Measurements from ENCODE around the gene CD8B2.
A peak's percentile ranks its signal among the peaks of the same experiment; 100 is the strongest.
"Not testable (repeated sequence)": the region's sequence is repeated elsewhere in the genome, so short reads cannot be mapped to it uniquely, and the experiment has no call there.

The CD8B2 gene

GRCh38 chr2:106551417-106552130, 64.4 kb downstream of the CD8B2 start:
- no peak for DNase-seq (ENCODE audit: low spot score)

GRCh38 chr2:106552921-106553320, 65.8 kb downstream of the CD8B2 start:
- no peak for DNase-seq (ENCODE audit: low spot score)

GRCh38 chr2:106553321-106553720, 66.2 kb downstream of the CD8B2 start:
- no peak for DNase-seq (ENCODE audit: low spot score)

- no peak for DNase-seq (ENCODE audit: low spot score)
Observed at GRCh38 chr2:106554411-106554810, 67.2 kb downstream of the CD8B2 start.

GRCh38 chr2:106555053-106555452, 67.9 kb downstream of the CD8B2 start:
- DNase-seq (ENCODE audit: low spot score) = no peak

- DNase-seq (ENCODE audit: low spot score) = not testable (repeated sequence)
Observed at GRCh38 chr2:106559786-106560185, 72.6 kb downstream of the CD8B2 start.

- DNase-seq (ENCODE audit: low spot score) = no peak
Observed at GRCh38 chr2:106560773-106561172, 73.6 kb downstream of the CD8B2 start.

- no peak for DNase-seq (ENCODE audit: low spot score)
Observed at GRCh38 chr2:106561356-106561755, 74.2 kb downstream of the CD8B2 start.

- DNase-seq (ENCODE audit: low spot score) = peak; percentile 12
Observed at GRCh38 chr2:106561803-106562202, 74.6 kb downstream of the CD8B2 start.

- DNase-seq (ENCODE audit: low spot score) = peak; percentile 30
Observed at GRCh38 chr2:106562268-106563186, 75.4 kb downstream of the CD8B2 start.

- no peak for DNase-seq (ENCODE audit: low spot score)
Observed at GRCh38 chr2:106563195-106563594, 76.0 kb downstream of the CD8B2 start.

- no peak for DNase-seq (ENCODE audit: low spot score)
Observed at GRCh38 chr2:106565599-106565998, 78.4 kb downstream of the CD8B2 start.

- no peak for DNase-seq (ENCODE audit: low spot score)
Observed at GRCh38 chr2:106566050-106566449, 78.9 kb downstream of the CD8B2 start.

- DNase-seq (ENCODE audit: low spot score) = not testable (repeated sequence)
Observed at GRCh38 chr2:106566484-106566883, 79.3 kb downstream of the CD8B2 start.

GRCh38 chr2:106570316-106570715, 83.2 kb downstream of the CD8B2 start:
- DNase-seq (ENCODE audit: low spot score) = no peak

Measured in Ammon's horn (tissue), 1 donor.